Measurements from ENCODE around the gene THUMPD2.

DNA sequence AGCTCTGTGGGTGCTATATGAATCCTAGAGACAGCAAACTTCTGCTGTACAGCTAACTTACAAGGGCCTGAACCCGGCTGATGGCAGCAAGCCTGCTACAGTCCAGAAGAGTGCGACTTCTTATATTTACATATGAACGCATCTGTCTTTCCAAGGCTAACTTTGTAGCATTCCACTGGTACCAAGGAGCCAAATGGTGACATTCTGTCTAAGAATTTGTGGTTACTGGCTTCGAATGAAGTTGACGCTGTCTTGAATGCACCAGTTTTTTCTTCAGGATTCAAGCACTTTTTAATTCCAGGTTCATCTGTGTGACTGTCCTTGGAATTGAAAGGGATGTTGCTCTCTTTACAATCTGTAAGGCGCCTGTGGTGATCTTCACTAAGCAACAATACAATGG lies 42.4 kb downstream of the THUMPD2 start:
- TF ChIP-seq CTCF (IDR thresholded peaks at IDR 0.05; ENCODE audit: low read length): no peak
- TF ChIP-seq EZH2 (optimal IDR thresholded peaks at IDR 0.05; ENCODE audit: low read depth, low read length): no peak
